ENCODE data around the gene GNB1.

GNB1 gene

DNA sequence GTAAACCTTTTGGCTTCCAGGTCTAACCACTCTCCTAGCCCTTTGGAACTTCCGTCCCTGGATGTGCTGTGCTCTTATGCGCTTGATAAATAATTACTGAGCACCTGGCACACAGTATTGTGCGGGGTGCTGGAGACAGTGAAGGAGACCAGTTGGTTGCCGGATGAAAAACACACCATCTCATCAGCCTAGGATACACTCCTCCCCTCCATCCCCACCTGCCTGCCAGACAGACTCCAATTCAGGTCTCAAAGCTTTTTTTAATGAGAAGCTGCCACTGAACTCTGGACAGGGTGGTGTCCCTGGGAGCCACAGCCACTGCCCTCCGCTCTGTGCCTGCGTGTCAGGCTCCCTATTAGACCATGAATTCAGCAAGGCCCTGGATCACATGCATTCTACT is 9.2 kb downstream of the GNB1 start:
- H3K27ac ChIP-seq: no peak overlapping the region

GRCh38 chr1:1880617-1881312 is 10.1 kb downstream of the GNB1 start:
- peaks cover 92% of the 10 kb centered on the region for H3K36me3 ChIP-seq
- H3K4me1 ChIP-seq: peaks cover 50% of the 10 kb centered on the region
- H4K20me1 ChIP-seq: peaks cover 100% of the 10 kb centered on the region

More for the DNA sequence above, 9.2 kb downstream of the GNB1 start:
- TF ChIP-seq Cebpa-rat (IDR thresholded peaks at IDR 0.05): no peak
- Histone ChIP-seq H3K4me3 (no peak overlapping the region), H3K9me3 (no peaks in the 10 kb centered on the region; the same call in 1 of the 2 replicates), H3K27me3 (no peaks in the 10 kb centered on the region), H3K9ac (no peak overlapping the region), H3K4me2 (peak overlapping the region; percentile 25), H3K36me3 (peaks cover 91% of the 10 kb centered on the region), H3K4me1 (peaks cover 59% of the 10 kb centered on the region), H4K20me1 (peaks cover 100% of the 10 kb centered on the region)

DNA sequence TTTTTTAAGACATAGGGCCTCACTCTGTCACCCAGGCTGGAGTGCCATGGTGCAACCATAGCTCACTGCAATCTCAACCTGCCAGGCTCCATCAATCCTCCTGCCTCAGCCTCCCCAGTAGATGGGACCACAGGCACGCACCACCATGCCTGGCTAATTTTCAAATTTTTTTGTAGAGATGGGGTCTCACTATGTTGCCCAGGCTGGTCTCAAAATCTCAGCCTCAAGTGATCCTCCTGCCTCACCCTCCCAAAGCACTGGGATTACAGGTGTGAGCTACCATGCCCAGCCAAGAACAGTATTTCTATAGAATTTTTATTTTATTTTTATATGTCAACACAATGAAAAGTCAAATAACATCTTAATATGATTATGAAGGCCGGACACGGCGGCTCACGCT is 10.9 kb downstream of the GNB1 start:
- Histone ChIP-seq H3K27ac (no peak overlapping the region), H3K9me3 (peaks cover 17% of the 10 kb centered on the region), H3K9ac (no peak overlapping the region), H3K4me1 (peaks cover 49% of the 10 kb centered on the region), H3K4me2 (no peak overlapping the region), H3K36me3 (peaks cover 100% of the 10 kb centered on the region), H3K27me3 (no peaks in the 10 kb centered on the region), H4K20me1 (peaks cover 100% of the 10 kb centered on the region), H3K4me3 (no peak overlapping the region)
- TF ChIP-seq Cebpa-rat (IDR thresholded peaks at IDR 0.05): no peak

More at GRCh38 chr1:1880617-1881312, 10.1 kb downstream of the GNB1 start:
- no peak overlapping the region for H3K4me3 ChIP-seq
- H3K9ac ChIP-seq: no peak overlapping the region
- peaks cover 9% of the 10 kb centered on the region; the same call in 1 of the 2 replicates for H3K9me3 ChIP-seq
- no peaks in the 10 kb centered on the region for H3K27me3 ChIP-seq
- no peak overlapping the region for H3K4me2 ChIP-seq
- no peak overlapping the region for H3K27ac ChIP-seq
- TF ChIP-seq Cebpa-rat (IDR thresholded peaks at IDR 0.05): no peak

GRCh38 chr1:1877865-1878436 is 12.9 kb downstream of the GNB1 start:
- peaks cover 100% of the 10 kb centered on the region for H4K20me1 ChIP-seq

DNA sequence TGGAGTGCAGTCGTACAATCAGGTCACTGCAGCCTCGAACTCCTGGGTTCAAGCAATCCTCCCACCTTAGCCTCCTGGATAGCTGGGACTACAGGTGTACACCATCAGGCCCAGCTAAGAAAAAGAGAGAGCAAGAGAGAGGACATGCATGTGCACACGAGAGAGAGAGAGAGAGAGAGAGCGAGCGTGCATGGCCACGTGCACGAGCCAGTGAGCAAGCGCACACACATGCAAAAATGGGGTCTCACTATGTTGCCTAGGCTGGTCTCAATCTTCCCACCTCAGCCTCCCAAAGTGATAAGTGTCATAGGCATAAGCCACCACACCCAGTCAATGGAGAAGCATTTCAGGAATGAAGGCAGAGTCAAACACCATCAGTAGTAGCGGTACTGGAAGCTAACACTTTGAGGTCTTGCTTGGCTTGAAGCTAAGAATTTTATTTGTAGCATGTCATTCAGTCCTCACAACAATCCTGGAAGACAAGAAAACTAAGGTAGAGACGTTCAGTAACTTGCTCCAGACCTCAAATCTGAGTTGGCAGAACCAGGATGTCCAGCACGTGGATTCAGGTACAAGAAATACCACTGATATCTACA is 14.5 kb downstream of the GNB1 start:
- no peak overlapping the region for H3K4me3 ChIP-seq
- peaks cover 20% of the 10 kb centered on the region for H3K9me3 ChIP-seq
- H4K20me1 ChIP-seq: peaks cover 100% of the 10 kb centered on the region
- H3K4me1 ChIP-seq: peaks cover 47% of the 10 kb centered on the region
- H3K9ac ChIP-seq: no peak overlapping the region
- peaks cover 100% of the 10 kb centered on the region for H3K36me3 ChIP-seq
- no peak overlapping the region for H3K4me2 ChIP-seq
- no peaks in the 10 kb centered on the region for H3K27me3 ChIP-seq
- H3K27ac ChIP-seq: no peak overlapping the region
- TF ChIP-seq Cebpa-rat (IDR thresholded peaks at IDR 0.05): no peak

More at GRCh38 chr1:1877865-1878436, 12.9 kb downstream of the GNB1 start:
- Histone ChIP-seq H3K36me3 (peaks cover 100% of the 10 kb centered on the region), H3K4me2 (no peak overlapping the region), H3K27ac (no peak overlapping the region), H3K4me1 (peaks cover 46% of the 10 kb centered on the region), H3K4me3 (no peak overlapping the region), H3K9ac (no peak overlapping the region), H3K27me3 (no peaks in the 10 kb centered on the region), H3K9me3 (peaks cover 20% of the 10 kb centered on the region)
- TF ChIP-seq Cebpa-rat (IDR thresholded peaks at IDR 0.05): no peak

GRCh38 chr1:1875932-1876331 is 15.0 kb downstream of the GNB1 start:
- Histone ChIP-seq H4K20me1 (peaks cover 100% of the 10 kb centered on the region), H3K9ac (no peak overlapping the region), H3K4me1 (peaks cover 47% of the 10 kb centered on the region), H3K9me3 (peaks cover 20% of the 10 kb centered on the region), H3K27me3 (no peaks in the 10 kb centered on the region), H3K36me3 (peaks cover 100% of the 10 kb centered on the region), H3K27ac (no peak overlapping the region), H3K4me2 (no peak overlapping the region), H3K4me3 (no peak overlapping the region)
- TF ChIP-seq Cebpa-rat (IDR thresholded peaks at IDR 0.05): no peak

DNA sequence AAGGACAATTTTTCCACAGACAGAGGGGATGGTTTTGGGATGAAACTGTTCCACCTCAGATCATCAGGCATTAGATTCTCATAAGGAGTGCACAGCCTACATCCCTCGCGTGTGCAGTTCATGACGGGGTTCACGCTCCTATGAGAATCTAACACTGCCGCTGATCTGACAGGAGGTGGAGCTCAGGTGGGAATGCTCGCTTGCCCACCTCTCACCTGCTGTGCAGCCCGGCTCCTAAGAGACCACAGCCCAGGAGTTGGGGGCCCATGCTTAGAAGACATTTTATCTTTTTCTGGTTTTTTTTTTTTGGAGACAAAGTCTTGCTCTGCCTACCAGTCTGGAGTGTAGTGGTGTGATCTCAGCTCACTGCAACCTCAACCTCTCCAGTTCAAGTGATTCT is 16.0 kb downstream of the GNB1 start:
- H3K27me3 ChIP-seq: no peaks in the 10 kb centered on the region
- H3K9me3 ChIP-seq: peaks cover 20% of the 10 kb centered on the region
- H3K36me3 ChIP-seq: peaks cover 96% of the 10 kb centered on the region
- TF ChIP-seq Cebpa-rat (IDR thresholded peaks at IDR 0.05): no peak
- peaks cover 55% of the 10 kb centered on the region for H3K4me1 ChIP-seq
- H4K20me1 ChIP-seq: peaks cover 100% of the 10 kb centered on the region
- H3K4me3 ChIP-seq: no peak overlapping the region
- no peak overlapping the region for H3K4me2 ChIP-seq
- no peak overlapping the region for H3K9ac ChIP-seq
- no peak overlapping the region for H3K27ac ChIP-seq

GRCh38 chr1:1873186-1873585 is 17.7 kb downstream of the GNB1 start:
- Histone ChIP-seq H3K27me3 (no peaks in the 10 kb centered on the region), H3K4me3 (no peak overlapping the region), H3K4me2 (peak overlapping the region; percentile 1; the same call in 1 of the 2 replicates), H3K4me1 (peaks cover 54% of the 10 kb centered on the region), H3K36me3 (peaks cover 87% of the 10 kb centered on the region), H3K27ac (no peak overlapping the region), H4K20me1 (peaks cover 100% of the 10 kb centered on the region), H3K9ac (no peak overlapping the region), H3K9me3 (peaks cover 20% of the 10 kb centered on the region)
- no peak for TF ChIP-seq Cebpa-rat (IDR thresholded peaks at IDR 0.05)

DNA sequence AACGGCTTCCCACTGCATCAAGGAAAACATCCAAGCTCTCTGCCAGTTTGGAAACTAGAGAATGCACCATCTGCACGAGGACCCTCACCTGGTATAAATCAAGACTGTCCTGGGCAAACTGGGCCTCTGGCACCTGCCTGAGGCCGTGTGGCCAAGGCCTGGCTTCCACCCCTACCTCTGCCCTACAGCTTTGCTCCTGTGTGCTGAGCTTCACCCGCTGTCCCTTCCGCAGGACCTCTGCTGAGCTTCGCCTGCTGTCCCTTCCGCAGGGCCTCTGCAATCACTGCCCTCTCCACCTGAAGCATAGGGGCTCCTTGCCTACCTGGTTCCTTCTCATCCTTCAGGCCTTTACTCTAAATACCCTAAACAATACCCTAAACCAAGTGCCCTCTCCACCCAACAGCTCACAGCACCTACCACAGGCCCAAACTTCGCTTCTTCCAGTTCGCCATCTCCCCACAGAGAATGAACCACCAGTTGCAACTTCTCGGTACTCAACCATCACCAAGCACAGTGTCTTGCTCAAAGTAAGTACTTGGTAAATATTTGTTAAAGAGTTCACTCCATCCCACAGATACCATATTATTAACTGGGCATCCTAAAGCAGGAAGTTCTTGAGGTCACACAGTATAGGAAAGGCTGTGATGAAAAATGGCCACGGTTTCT is 18.4 kb downstream of the GNB1 start:
- TF ChIP-seq Cebpa-rat (IDR thresholded peaks at IDR 0.05): no peak
- Histone ChIP-seq H3K9me3 (peaks cover 20% of the 10 kb centered on the region), H3K4me1 (peaks cover 55% of the 10 kb centered on the region), H3K9ac (no peak overlapping the region), H4K20me1 (peaks cover 100% of the 10 kb centered on the region), H3K27ac (no peak overlapping the region), H3K27me3 (no peaks in the 10 kb centered on the region), H3K4me2 (0 out of 2 replicates have a peak overlapping the region, but pooled peaks have one; percentile 1), H3K36me3 (peaks cover 80% of the 10 kb centered on the region), H3K4me3 (no peak overlapping the region)
